HCT116 (cell line): Measurements from ENCODE around the gene ACSF2. TPM values are rescaled to one million over a fixed set of nuclear protein-coding genes. Genes with fewer than 3 reads are reported as not detected.

ENCODE experiments used
- ATAC-seq: fragments of 200-7000 bp; cut with Tn5 transposase; 2 replicates; pipeline ENCODE4 v1.9.1; 2020; ENCODE audit warnings: mild to moderate bottlenecking, moderate library complexity
- BruUV-seq: library from RNA; stranded (reverse); fragments of 400-500 nt; replicated peaks from 2 replicates; lab custom pipeline; 2021; lab: Mats Ljungman, UMichigan
- CTCF ChIA-PET: fragments of 300-600 bp; sonication (Branson Sonifier 250); formaldehyde crosslinking; loops from one replicate; lab custom pipeline; 2021; ENCODE audit warnings: antibody characterized with exemption; lab: Charles Lee
- POLR2A ChIA-PET: fragments of 300-600, 350-600 bp; sonication (Branson Sonifier 250); formaldehyde crosslinking; loops from one replicate; lab custom pipeline; 2021; ENCODE audit warnings: antibody characterized with exemption; lab: Charles Lee
- RAD21 ChIA-PET, 2 experiments: fragments of 300-600 bp; sonication (Branson Sonifier 250); formaldehyde crosslinking; loops; one replicate each; lab custom pipeline; 2023; ENCODE audit warnings: low total read pairs in 2 of 2; ENCODE audit not compliant: uncharacterized antibody in 2 of 2, unreplicated experiment in 2 of 2, low non-redundant PET in 1 of 2; lab: Charles Lee
- DNase-seq: peaks from one replicate; pipeline ENCODE4 v3.0.0-alpha.2; 2010; ENCODE audit warnings: low read depth, low spot score
- H2AFZ ChIP-seq: fragments of 200-600 bp; shearing (Covaris generic), sonication (generic); 2 replicates; pipeline ENCODE4 v1.6.1; 2017; ENCODE audit warnings: low read depth, mixed run types, mixed read lengths, antibody characterized with exemption, low read length; ENCODE audit not compliant: poor library complexity, severe bottlenecking
- H3K27ac ChIP-seq: 2 replicates; pipeline ENCODE4 v1.5.1; 2012; ENCODE audit warnings: low read depth, low read length
- H3K27me3 ChIP-seq: fragments of 200-600 bp; sonication (generic); 2 replicates; pipeline ENCODE4 v1.6.1; 2016; ENCODE audit warnings: mixed run types, low read length, mixed read lengths; ENCODE audit not compliant: insufficient read depth
- H3K36me3 ChIP-seq, 2 experiments: fragments of 200-500 bp in 1 of 2; fragments of 200-600 bp in 1 of 2; sonication (Bioruptor generic) in 1 of 2; sonication (generic) in 1 of 2; 2 replicates each; pipeline versions ENCODE4 v1.5.1 to v1.6.1; 2014 to 2016; ENCODE audit warnings: low read length in 2 of 2, inconsistent platforms in 1 of 2, mixed read lengths in 1 of 2, mixed run types in 1 of 2; ENCODE audit not compliant: insufficient read depth in 2 of 2, control insufficient read depth in 1 of 2
- H3K4me1 ChIP-seq, 2 experiments: fragments of 200-600 bp in 1 of 2; sonication (generic) in 1 of 2; 2 replicates each; pipeline versions ENCODE4 v1.5.1 to v1.6.1; 2012 to 2017; ENCODE audit warnings: low read length in 2 of 2, inconsistent platforms in 1 of 2, mild to moderate bottlenecking in 1 of 2, mixed read lengths in 1 of 2, mixed run types in 1 of 2, moderate library complexity in 1 of 2; ENCODE audit not compliant: insufficient read depth in 2 of 2, control insufficient read depth in 1 of 2
- H3K4me2 ChIP-seq: fragments of 200-600 bp; sonication (generic); 2 replicates; pipeline ENCODE4 v1.6.1; 2017; ENCODE audit warnings: mixed run types, low read length, mixed read lengths
- H3K4me3 ChIP-seq, 2 experiments: fragments of 200-600 bp in 1 of 2; sonication (generic) in 1 of 2; replicated peaks in 1 of 2; 2 replicates each; pipeline ENCODE4 v1.5.1; 2011 to 2016; ENCODE audit warnings: low read length in 2 of 2, control low read depth in 1 of 2, low read depth in 1 of 2, mild to moderate bottlenecking in 1 of 2, mixed read lengths in 1 of 2, mixed run types in 1 of 2
- H3K79me2 ChIP-seq: fragments of 200-600 bp; sonication (generic); 2 replicates; pipeline ENCODE4 v1.6.1; 2017; ENCODE audit warnings: mild to moderate bottlenecking, mixed run types, low read length, moderate library complexity, mixed read lengths; ENCODE audit not compliant: insufficient read depth
- H3K9ac ChIP-seq: fragments of 200-600 bp; sonication (generic); 2 replicates; pipeline ENCODE4 v1.6.1; 2016; ENCODE audit warnings: low read length, mixed read lengths
- H3K9me2 ChIP-seq: fragments of 200-600 bp; sonication (generic), shearing (Covaris generic); 2 replicates; pipeline ENCODE4 v1.6.1; 2017; ENCODE audit warnings: mixed run types, mild to moderate bottlenecking, moderate library complexity; ENCODE audit not compliant: insufficient read depth
- H3K9me3 ChIP-seq, 2 experiments: fragments of 200-500 bp in 1 of 2; fragments of 200-600 bp in 1 of 2; sonication (Bioruptor generic) in 1 of 2; sonication (generic) in 1 of 2; 2 replicates each; pipeline ENCODE4 v1.6.1; 2014 to 2017; ENCODE audit warnings: low read length in 2 of 2, mixed read lengths in 2 of 2, inconsistent platforms in 1 of 2, low read depth in 1 of 2, mild to moderate bottlenecking in 1 of 2, mixed run types in 1 of 2, moderate library complexity in 1 of 2; ENCODE audit not compliant: control insufficient read depth in 1 of 2, insufficient read depth in 1 of 2
- H4K20me1 ChIP-seq: fragments of 200-600 bp; sonication (generic), shearing (Covaris generic); 2 replicates; pipeline ENCODE4 v1.6.1; 2017; ENCODE audit warnings: mixed run types, mild to moderate bottlenecking, moderate library complexity; ENCODE audit not compliant: insufficient read depth
- CEBPB ChIP-seq: IDR thresholded peaks from 2 replicates; pipeline ENCODE4 v1.6.1; 2012; ENCODE audit warnings: low read depth
- EGR1 ChIP-seq: IDR thresholded peaks from 2 replicates; pipeline ENCODE4 v1.6.1; 2012; ENCODE audit warnings: low read depth
- EZH2phosphoT487 ChIP-seq: fragments of 200-600 bp; IDR thresholded peaks from 2 replicates; pipeline ENCODE4 v1.6.1; 2018; ENCODE audit warnings: antibody characterized with exemption, borderline replicate concordance
- FOSL1 ChIP-seq: IDR thresholded peaks from 2 replicates; pipeline ENCODE4 v1.6.1; 2012; ENCODE audit warnings: low read depth
- POLR2A ChIP-seq: IDR thresholded peaks from 2 replicates; pipeline ENCODE4 v1.7.0; 2011; ENCODE audit warnings: borderline replicate concordance; ENCODE audit not compliant: insufficient read depth, insufficient read length; ENCODE audit errors: extremely low read depth
- SIN3A ChIP-seq: IDR thresholded peaks from 2 replicates; pipeline ENCODE4 v1.6.1; 2012; ENCODE audit warnings: low read depth
- SP1 ChIP-seq: IDR thresholded peaks from 2 replicates; pipeline ENCODE4 v1.6.1; 2012; ENCODE audit warnings: low read depth
- ZBTB33 ChIP-seq: IDR thresholded peaks from 2 replicates; pipeline ENCODE4 v1.6.1; 2011; ENCODE audit warnings: mild to moderate bottlenecking, low read length, moderate library complexity; ENCODE audit not compliant: insufficient replicate concordance; ENCODE audit errors: extremely low read depth
- ZFX ChIP-seq: fragments of 450-650 bp; IDR thresholded peaks from 2 replicates; pipeline ENCODE4 v1.6.1; 2017
- intact Hi-C: fragments of 100-400 bp; cut with micrococcal nuclease; formaldehyde crosslinking; loops from 2 replicates; pipeline ENCODE4 v1.10.0; 2022
- total RNA-seq: library from RNA; stranded (reverse); gene quantifications from one replicate; pipeline ENCODE4 v1.2.1, GENCODE V29; 2021; ENCODE audit not compliant: unreplicated experiment

ACSF2 gene
- total RNA-seq, 1 experiment from 2014 or later, result 52.4 TPM

GRCh38 chr17:50507871-50508572, 82.0 kb downstream of the ACSF2 start, which contains the start of gene MYCBPAP:
TSS of gene MYCBPAP (plus strand) at chr17:50508439. CDS start at chr17:50508675, 236 bp downstream.
- H3K79me2 ChIP-seq, result no peaks in the 10 kb centered on the region
- RAD21 ChIA-PET, result no interaction called here
- no peaks in the 10 kb centered on the region for H3K9me2 ChIP-seq
- no peaks in the 10 kb centered on the region for H4K20me1 ChIP-seq
- H3K36me3 ChIP-seq, result no peaks in the 10 kb centered on the region
- H2AFZ ChIP-seq, result no peak within 1 kb of the TSS
- BruUV-seq, result no TSS peak
- H3K4me2 ChIP-seq, result no peak within 1 kb of the TSS
- H3K27me3 ChIP-seq, result no peaks in the 10 kb centered on the region
- no peak for TF ChIP-seq ZBTB33
- no peak for TF ChIP-seq FOSL1
- no peak for TF ChIP-seq EGR1
- TF ChIP-seq POLR2A, result no peak
- TF ChIP-seq ZFX, result no peak
- TF ChIP-seq EZH2phosphoT487, result no peak
- TF ChIP-seq SIN3A, result no peak
- TF ChIP-seq SP1, result no peak
- TF ChIP-seq CEBPB, result no peak
- DNase-seq, result no peak
- no peak within 1 kb of the TSS for H3K4me3 ChIP-seq
- H3K9ac ChIP-seq, result no peak within 1 kb of the TSS
- H3K4me1 ChIP-seq, result peaks cover 0 to 10% of the 10 kb centered on the region in 2 experiments; a peak in 2 of 4 replicates
- CTCF ChIA-PET, result no interaction called here
- no peak within 1 kb of the TSS for H3K27ac ChIP-seq
- intact Hi-C loops, result no loop called here
- no peak for ATAC-seq
- POLR2A ChIA-PET, result no interaction called here
- no peaks in the 10 kb centered on the region for H3K9me3 ChIP-seq
